GM12872 (cell line): ENCODE data around the gene PROK2.

Source experiments
- TF ChIP-seq, protein P1 (sequence below): IDR thresholded peaks from 3 replicates; pipeline ENCODE4 v1.5.1; 2011; ENCODE audit warnings: low read depth, mild to moderate bottlenecking, low read length, moderate library complexity; ENCODE audit not compliant: insufficient read depth

The PROK2 gene

DNA sequence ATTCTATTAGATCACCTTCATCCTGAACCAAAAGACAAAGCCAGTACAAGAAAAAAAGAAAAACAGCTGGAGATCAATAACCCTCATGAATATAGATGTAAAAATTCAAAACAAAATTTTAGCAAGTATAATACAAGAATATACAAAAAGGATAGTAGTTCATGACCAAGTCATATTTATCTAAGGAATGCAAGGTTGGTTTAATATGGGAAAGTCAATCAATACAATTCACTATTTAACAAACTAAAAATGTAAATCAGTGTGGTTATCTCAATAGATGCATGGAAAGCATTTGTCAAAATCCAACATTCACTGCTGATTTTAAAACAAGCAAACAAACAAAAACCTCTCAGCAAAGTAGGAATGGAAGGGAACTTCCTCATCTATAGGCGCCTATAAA is 42.3 kb downstream of the PROK2 start:
- TF ChIP-seq, protein P1, sequence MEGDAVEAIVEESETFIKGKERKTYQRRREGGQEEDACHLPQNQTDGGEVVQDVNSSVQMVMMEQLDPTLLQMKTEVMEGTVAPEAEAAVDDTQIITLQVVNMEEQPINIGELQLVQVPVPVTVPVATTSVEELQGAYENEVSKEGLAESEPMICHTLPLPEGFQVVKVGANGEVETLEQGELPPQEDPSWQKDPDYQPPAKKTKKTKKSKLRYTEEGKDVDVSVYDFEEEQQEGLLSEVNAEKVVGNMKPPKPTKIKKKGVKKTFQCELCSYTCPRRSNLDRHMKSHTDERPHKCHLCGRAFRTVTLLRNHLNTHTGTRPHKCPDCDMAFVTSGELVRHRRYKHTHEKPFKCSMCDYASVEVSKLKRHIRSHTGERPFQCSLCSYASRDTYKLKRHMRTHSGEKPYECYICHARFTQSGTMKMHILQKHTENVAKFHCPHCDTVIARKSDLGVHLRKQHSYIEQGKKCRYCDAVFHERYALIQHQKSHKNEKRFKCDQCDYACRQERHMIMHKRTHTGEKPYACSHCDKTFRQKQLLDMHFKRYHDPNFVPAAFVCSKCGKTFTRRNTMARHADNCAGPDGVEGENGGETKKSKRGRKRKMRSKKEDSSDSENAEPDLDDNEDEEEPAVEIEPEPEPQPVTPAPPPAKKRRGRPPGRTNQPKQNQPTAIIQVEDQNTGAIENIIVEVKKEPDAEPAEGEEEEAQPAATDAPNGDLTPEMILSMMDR: no peak

- TF ChIP-seq, protein P1: no peak
Measured at GRCh38 chr3:71734881-71735280, 50.1 kb downstream of the PROK2 start.

DNA sequence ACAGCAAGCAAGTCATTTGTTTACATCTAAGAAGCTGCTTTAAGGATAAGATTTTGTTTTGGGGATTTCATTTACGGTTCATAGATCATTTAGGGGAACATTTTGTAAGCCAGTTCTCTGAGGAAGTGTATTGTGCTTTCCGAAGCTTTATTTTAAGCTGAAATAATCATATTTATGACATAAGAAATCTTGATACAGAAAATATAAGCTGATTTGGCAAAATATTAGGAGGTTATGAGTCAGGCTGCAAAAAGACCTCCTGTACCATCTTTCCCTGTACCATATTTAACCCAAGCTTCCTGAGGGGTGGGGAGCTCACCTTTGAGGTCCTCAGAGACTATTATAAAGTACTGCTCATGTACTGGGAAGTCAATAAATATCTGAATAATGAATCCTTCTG is 51.6 kb downstream of the PROK2 start:
- TF ChIP-seq, protein P1: no peak

DNA sequence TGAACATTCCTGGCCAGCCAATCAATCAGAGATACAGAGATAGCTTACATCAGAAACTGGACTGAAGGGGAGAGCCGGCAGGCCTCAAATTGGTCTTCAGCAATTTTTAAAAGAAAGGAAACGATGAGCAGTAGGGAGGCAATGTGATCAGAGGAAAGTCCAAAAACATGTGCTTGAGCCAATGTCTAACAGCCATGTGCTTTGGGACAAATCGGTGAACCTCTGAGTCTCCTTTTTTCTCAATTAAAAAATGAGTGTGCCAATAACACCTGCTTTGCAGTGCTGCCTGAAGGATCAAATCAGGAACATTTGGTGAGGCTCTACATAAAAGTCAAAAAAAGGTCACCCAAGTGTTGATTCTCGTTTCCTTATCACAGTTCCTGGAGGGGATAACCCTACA is 52.3 kb downstream of the PROK2 start:
- TF ChIP-seq, protein P1: no peak

GRCh38 chr3:71728632-71729342 is 56.2 kb downstream of the PROK2 start:
- TF ChIP-seq, protein P1: no peak

- TF ChIP-seq, protein P1: no peak
Measured at GRCh38 chr3:71726146-71726545, 58.8 kb downstream of the PROK2 start.

DNA sequence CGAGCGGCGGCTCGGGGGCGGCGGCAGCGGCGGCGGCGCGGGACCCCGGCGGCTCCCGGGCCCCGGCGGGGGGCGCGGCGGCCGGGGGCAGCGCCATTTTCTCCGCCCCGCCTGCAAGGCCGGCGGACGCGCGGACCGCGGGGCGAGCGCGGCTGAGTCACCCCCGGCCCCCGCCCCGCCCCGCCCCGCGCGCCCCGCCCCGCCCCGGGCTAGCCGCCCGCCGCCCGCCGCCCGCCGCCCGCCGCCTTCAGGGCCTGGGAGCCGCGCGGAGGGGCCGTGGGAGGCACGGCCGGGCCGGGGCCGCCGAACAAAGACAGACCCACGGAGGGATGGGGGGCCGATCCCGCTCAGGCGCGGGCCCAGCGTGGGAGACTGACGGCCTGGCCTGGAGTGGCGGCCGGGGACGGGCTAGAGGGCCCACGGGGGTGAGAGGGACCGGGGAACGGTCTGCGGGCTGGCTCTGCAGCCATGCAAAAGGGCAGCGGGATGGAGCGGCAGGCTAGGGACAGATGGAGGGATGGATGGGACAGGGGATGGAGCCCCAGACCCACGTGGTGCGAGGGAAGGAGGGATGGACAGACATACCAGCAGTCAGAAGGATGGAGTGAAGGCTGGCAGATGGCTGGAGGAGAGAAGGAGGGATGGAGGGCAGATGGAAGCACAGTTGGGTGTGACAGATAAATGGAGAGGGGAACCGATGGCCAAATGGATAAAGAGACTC is 59.5 kb downstream of the PROK2 start, which contains the start of gene EIF4E3:
EIF4E3 (minus strand) TSS at position 132 of the 721 bp plus-strand sequence; CDS start at position 97, 35 bp downstream.
- TF ChIP-seq, protein P1: no peak
